PC-9 (cell line): Measurements from ENCODE around the gene MED7. TPM values are rescaled to one million over a fixed set of nuclear protein-coding genes. Genes with fewer than 3 reads are reported as not detected.

Experiments used
- BruUV-seq: library from RNA; stranded (reverse); fragments of 400-500 nt; replicated peaks from 2 replicates; lab custom pipeline; 2021; lab: Mats Ljungman, UMichigan
- CTCF ChIA-PET: fragments of 300-600 bp; sonication (Branson Sonifier 250); formaldehyde crosslinking; loops from one replicate; lab custom pipeline; 2022; ENCODE audit warnings: antibody characterized with exemption; lab: Charles Lee
- POLR2A ChIA-PET: fragments of 300-600 bp; sonication (Branson Sonifier 250); formaldehyde crosslinking; loops from one replicate; lab custom pipeline; 2022; ENCODE audit warnings: antibody characterized with exemption; ENCODE audit not compliant: unreplicated experiment; lab: Charles Lee
- DNase-seq, 2 experiments: peaks; one replicate each; pipeline versions ENCODE4 v3.0.0 to v3.0.0-alpha.2; 2015 to 2022; ENCODE audit warnings: mixed read lengths in 1 of 2
- H2AFZ ChIP-seq: fragments of 200-600 bp; sonication (generic); 2 replicates; pipeline ENCODE4 v1.8.1; 2017; ENCODE audit warnings: antibody characterized with exemption
- H3F3A ChIP-seq: fragments of 200-600 bp; sonication (generic); 2 replicates; pipeline ENCODE4 v1.8.1; 2017; ENCODE audit warnings: antibody characterized with exemption, mild to moderate bottlenecking, low read depth; ENCODE audit not compliant: insufficient read depth
- H3K27ac ChIP-seq: fragments of 200-600 bp; sonication (generic); 2 replicates; pipeline ENCODE4 v1.6.1; 2016; ENCODE audit warnings: mixed run types
- H3K27me3 ChIP-seq: fragments of 200-600 bp; sonication (generic); 2 replicates; pipeline ENCODE4 v1.6.1; 2016; ENCODE audit warnings: low read depth, mixed run types; ENCODE audit not compliant: insufficient read depth
- H3K36me3 ChIP-seq: fragments of 200-600 bp; sonication (generic); 2 replicates; pipeline ENCODE4 v1.6.1; 2016; ENCODE audit warnings: low read depth, mixed run types
- H3K4me1 ChIP-seq: fragments of 200-600 bp; sonication (generic); replicated peaks from 2 replicates; pipeline ENCODE4 v1.6.1; 2016; ENCODE audit warnings: mixed run types; ENCODE audit not compliant: insufficient read depth
- H3K4me2 ChIP-seq: fragments of 200-600 bp; sonication (generic); 2 replicates; pipeline ENCODE4 v1.6.1; 2017; ENCODE audit warnings: mixed run types
- H3K4me3 ChIP-seq: fragments of 200-600 bp; sonication (generic); 2 replicates; pipeline ENCODE4 v1.6.1; 2016; ENCODE audit warnings: mixed run types
- H3K79me2 ChIP-seq: fragments of 200-600 bp; sonication (generic); 2 replicates; pipeline ENCODE4 v1.6.1; 2017; ENCODE audit warnings: low read depth, mixed run types
- H3K9me2 ChIP-seq: fragments of 200-600 bp; sonication (generic); 2 replicates; pipeline ENCODE4 v1.8.1; 2017; ENCODE audit warnings: mild to moderate bottlenecking; ENCODE audit not compliant: insufficient read depth
- H3K9me3 ChIP-seq: fragments of 200-600 bp; sonication (generic); 2 replicates; pipeline ENCODE4 v1.8.1; 2016; ENCODE audit warnings: low read depth; ENCODE audit not compliant: insufficient read depth
- H4K20me1 ChIP-seq: fragments of 200-600 bp; sonication (generic); 2 replicates; pipeline ENCODE4 v1.8.1; 2017; ENCODE audit not compliant: insufficient read depth
- CTCF ChIP-seq: fragments of 200-600 bp; sonication (generic); conservative IDR thresholded peaks from 2 replicates; pipeline ENCODE4 v1.6.1; 2017; ENCODE audit warnings: mixed run types, antibody characterized with exemption, mild to moderate bottlenecking, moderate library complexity
- EZH2 ChIP-seq: fragments of 200-600 bp; sonication (generic); IDR thresholded peaks from 2 replicates; pipeline ENCODE4 v1.8.0; 2017; ENCODE audit warnings: antibody characterized with exemption, low read depth
- intact Hi-C: fragments of 100-400 bp; cut with micrococcal nuclease; formaldehyde crosslinking; loops from one replicate; pipeline ENCODE4 v1.10.0; 2022; ENCODE audit not compliant: unreplicated experiment
- total RNA-seq: library from RNA; stranded (reverse); gene quantifications from 2 replicates; pipeline ENCODE4 v1.2.3, GENCODE V29; 2021

The MED7 gene
- total RNA-seq, 1 experiment from 2014 or later = 11.8 TPM

GRCh38 chr5:157088342-157088990 lies 54.2 kb downstream of the MED7 start:
- no peak overlapping the region for H3K27ac ChIP-seq
- no peaks in the 10 kb centered on the region for H3K9me3 ChIP-seq
- H3K9me2 ChIP-seq = no peaks in the 10 kb centered on the region
- no peaks in the 10 kb centered on the region for H3K4me1 ChIP-seq
- no peak overlapping the region for H3K4me3 ChIP-seq
- no peak overlapping the region for H2AFZ ChIP-seq
- CTCF ChIA-PET = no interaction called here
- no peaks in the 10 kb centered on the region for H3K36me3 ChIP-seq
- DNase-seq = no peak
- TF ChIP-seq EZH2 (no peak), CTCF (no peak)
- no peaks in the 10 kb centered on the region for H3K27me3 ChIP-seq
- BruUV-seq = no TSS peak
- no peaks in the 10 kb centered on the region for H3K79me2 ChIP-seq
- no peaks in the 10 kb centered on the region for H3F3A ChIP-seq
- no peak overlapping the region for H3K4me2 ChIP-seq
- no peaks in the 10 kb centered on the region for H4K20me1 ChIP-seq
- POLR2A ChIA-PET = no interaction called here
- intact Hi-C loops = no loop called here

Other genes starting within 250 kb of the MED7 start
- gene TIMD4, start 179.6 kb downstream of the MED7 start, total RNA-seq = not detected in 2 replicates
- not detected in 2 replicates for gene HAVCR1, start 83.7 kb downstream of the MED7 start, total RNA-seq
- gene HAVCR2, start 33.8 kb downstream of the MED7 start, total RNA-seq = 0.25 TPM in 1 of 2 replicates, not detected in the other
- gene GARIN3, start 23.4 kb upstream of the MED7 start, total RNA-seq = not detected in 2 replicates
- not detected in 2 replicates for gene ITK, start 38.0 kb upstream of the MED7 start, total RNA-seq
- not detected in 2 replicates for gene CYFIP2, start 123.3 kb upstream of the MED7 start, total RNA-seq